GM12878 (cell line): ENCODE data around the gene KIAA1328. TPM values are rescaled to one million over a fixed set of nuclear protein-coding genes. Genes with fewer than 3 reads are reported as not detected.

Source experiments
- ATAC-seq: fragments of 200-7000 bp; cut with Tn5 transposase; 3 replicates; pipeline ENCODE4 v1.9.1; 2020; ENCODE audit warnings: mild to moderate bottlenecking, moderate library complexity
- BruUV-seq: library from RNA; stranded (reverse); fragments of 400-500 nt; replicated peaks from 2 replicates; lab custom pipeline; 2021; lab: Mats Ljungman, UMichigan
- CTCF ChIA-PET: fragments of 300-600 bp; sonication (Branson Sonifier 250); formaldehyde crosslinking; extraction: SDS; loops from one replicate; lab custom pipeline; 2021; ENCODE audit warnings: inconsistent platforms; lab: Yijun Ruan, JAX
- POLR2A ChIA-PET: fragments of 350-600 bp; formaldehyde crosslinking; extraction: SDS; loops from one replicate; lab custom pipeline; 2021; ENCODE audit warnings: inconsistent platforms; lab: Charles Lee
- RAD21 ChIA-PET: fragments of 300-600 bp; sonication (Branson Sonifier 250); formaldehyde crosslinking; loops from one replicate; lab custom pipeline; 2023; ENCODE audit warnings: antibody characterized with exemption; ENCODE audit not compliant: unreplicated experiment; lab: Charles Lee
- SMC1A ChIA-PET: fragments of 300-600 bp; sonication (Branson Sonifier 250); formaldehyde crosslinking; loops from one replicate; lab custom pipeline; 2023; ENCODE audit not compliant: unreplicated experiment, uncharacterized antibody; lab: Charles Lee
- DNase-seq: peaks from one replicate; pipeline ENCODE4 v3.0.0-alpha.2; 2011; ENCODE audit warnings: low read depth, low spot score
- FAIRE-seq: peaks from 3 replicates; lab custom pipeline; 2011; peaks lifted over from hg19 to GRCh38; lab: Jason Lieb, UNC
- H2AFZ ChIP-seq: 2 replicates; pipeline ENCODE4 v1.6.0; 2011; ENCODE audit warnings: low read depth, low read length, control low read depth; ENCODE audit not compliant: control insufficient read depth
- H3K27ac ChIP-seq: 2 replicates; pipeline ENCODE4 v1.5.1; 2011; ENCODE audit warnings: control low read depth; ENCODE audit not compliant: control insufficient read depth, insufficient read depth
- H3K27me3 ChIP-seq, 2 experiments: replicated peaks in 1 of 2; 2 replicates each; pipeline versions ENCODE4 v1.6.0 to v1.6.1; 2011; ENCODE audit warnings: low read length in 1 of 2; ENCODE audit not compliant: control insufficient read depth in 2 of 2, insufficient read depth in 2 of 2
- H3K36me3 ChIP-seq, 2 experiments: 2 replicates each; pipeline ENCODE4 v1.5.1; 2011; ENCODE audit warnings: low read length in 1 of 2; ENCODE audit not compliant: control insufficient read depth in 2 of 2, insufficient read depth in 2 of 2
- H3K4me1 ChIP-seq: 2 replicates; pipeline ENCODE4 v1.6.1; 2011; ENCODE audit warnings: mild to moderate bottlenecking, low read length, moderate library complexity, mixed read lengths; ENCODE audit not compliant: control insufficient read depth, insufficient read depth
- H3K4me2 ChIP-seq: 2 replicates; pipeline ENCODE4 v1.6.0; 2011; ENCODE audit warnings: control low read depth; ENCODE audit not compliant: control insufficient read depth, insufficient read depth
- H3K4me3 ChIP-seq: fragments of 200-600 bp; sonication (generic); 2 replicates; pipeline ENCODE4 v1.5.1; 2016
- H3K79me2 ChIP-seq: 2 replicates; pipeline ENCODE4 v1.6.0; 2011; ENCODE audit warnings: low read length; ENCODE audit not compliant: control insufficient read depth, insufficient read depth
- H3K9ac ChIP-seq: 2 replicates; pipeline ENCODE4 v1.8.0; 2011; ENCODE audit warnings: low read length, control low read depth, mixed read lengths; ENCODE audit not compliant: control insufficient read depth, insufficient read depth
- H3K9me3 ChIP-seq: replicated peaks from 3 replicates; pipeline ENCODE4 v1.5.1; 2011; ENCODE audit warnings: mild to moderate bottlenecking, low read length; ENCODE audit not compliant: control insufficient read depth, insufficient read depth
- H4K20me1 ChIP-seq: 2 replicates; pipeline ENCODE4 v1.6.0; 2011; ENCODE audit not compliant: control insufficient read depth, insufficient read depth
- BACH1 ChIP-seq: fragments of 450-650 bp; IDR thresholded peaks from 2 replicates; pipeline ENCODE4 v1.6.1; 2017; ENCODE audit warnings: mild to moderate bottlenecking, borderline replicate concordance
- JUNB ChIP-seq: IDR thresholded peaks from 2 replicates; pipeline ENCODE4 v1.6.1; 2016; ENCODE audit warnings: antibody characterized with exemption, mild to moderate bottlenecking
- RELA ChIP-seq: fragments of 450-650 bp; IDR thresholded peaks from 2 replicates; pipeline ENCODE4 v1.8.0; 2014; ENCODE audit warnings: borderline replicate concordance; ENCODE audit not compliant: partially characterized antibody
- TCF3 ChIP-seq: IDR thresholded peaks from 2 replicates; pipeline ENCODE4 v1.6.1; 2012; ENCODE audit warnings: low read depth, mild to moderate bottlenecking, low read length, borderline replicate concordance; ENCODE audit not compliant: insufficient read depth
- WGBS: methylation state at CpG from one replicate; pipeline ENCODE4 v1.1.6; 2016; ENCODE audit warnings: low lambda C conversion rate; ENCODE audit not compliant: insufficient replicate concordance, insufficient coverage; ENCODE audit errors: missing lambda C conversion rate; 5-methylcytosine and 5-hydroxymethylcytosine counted together
- in situ Hi-C: fragments of 300-500 bp; cut with MboI; formaldehyde crosslinking; loops from 9 replicates; pipeline ENCODE4 v1.14.3; 2018; ENCODE audit warnings: mixed read lengths
- intact Hi-C: fragments of 100-400 bp; cut with micrococcal nuclease; formaldehyde crosslinking; loops from one replicate; pipeline ENCODE4 v1.14.2; 2022; ENCODE audit not compliant: unreplicated experiment
- polyA plus RNA-seq, 11 experiments: library from polyadenylated mRNA; depleted of rRNA in 4 of 11; unstranded in 6 of 11; stranded (reverse) in 5 of 11; fragments of >200 nt; fragmentation: Nextera tagmentation in 4 of 11; fragmentation: Illumina TruSeq in 1 of 11; extraction: Ambion mirVana in 4 of 11; extraction: Trizol in 1 of 11; gene quantifications; 1 replicate in 1 of 11; 2 replicates in 10 of 11; pipeline versions ENCODE4 v1.2.1 to v1.2.3, GENCODE V29; 2011 to 2016; ENCODE audit warnings: inconsistent platforms in 2 of 11, missing spikeins in 2 of 11, low read depth in 1 of 11
- total RNA-seq, 4 experiments: library from RNA; depleted of rRNA in 3 of 4; stranded (reverse); fragments of >200 nt in 3 of 4; fragmentation: Illumina TruSeq in 1 of 4; extraction: Trizol in 1 of 4; gene quantifications; 2 replicates each; pipeline versions ENCODE4 v1.2.1 to v1.2.3, GENCODE V29; 2013 to 2021
- TF ChIP-seq, protein P1 (sequence below): IDR thresholded peaks from 2 replicates; pipeline ENCODE4 v1.6.1; 2012; ENCODE audit warnings: improper control_type of control experiment, low read depth, low read length; ENCODE audit not compliant: insufficient replicate concordance
- TF ChIP-seq, protein P2 (sequence below): IDR thresholded peaks from 2 replicates; pipeline ENCODE4 v1.6.1; 2011; ENCODE audit warnings: low read depth, mild to moderate bottlenecking, low read length, moderate library complexity, borderline replicate concordance; ENCODE audit errors: extremely low read depth
- TF ChIP-seq, protein P3 (sequence below): fragments of 450-650 bp; formaldehyde crosslinking; IDR thresholded peaks from 2 replicates; pipeline ENCODE4 v1.4.0; 2020; ENCODE audit warnings: mild to moderate bottlenecking, moderate library complexity
- TF ChIP-seq, protein P4 (sequence below): IDR thresholded peaks from 2 replicates; pipeline ENCODE4 v1.6.1; 2012; ENCODE audit warnings: low read depth, low read length, improper control_type of control experiment
- TF ChIP-seq, protein P5 (sequence below): fragments of 450-650 bp; IDR thresholded peaks from 2 replicates; pipeline ENCODE4 v1.6.1; 2016; ENCODE audit warnings: mild to moderate bottlenecking

Gene KIAA1328
- total and polyA plus RNA-seq, 10 of the 15 experiments (the other 5 are each of a cell fraction or from before 2014, with no cell fraction given), result 3.1 to 7.1 (median 4.6) TPM

DNA sequence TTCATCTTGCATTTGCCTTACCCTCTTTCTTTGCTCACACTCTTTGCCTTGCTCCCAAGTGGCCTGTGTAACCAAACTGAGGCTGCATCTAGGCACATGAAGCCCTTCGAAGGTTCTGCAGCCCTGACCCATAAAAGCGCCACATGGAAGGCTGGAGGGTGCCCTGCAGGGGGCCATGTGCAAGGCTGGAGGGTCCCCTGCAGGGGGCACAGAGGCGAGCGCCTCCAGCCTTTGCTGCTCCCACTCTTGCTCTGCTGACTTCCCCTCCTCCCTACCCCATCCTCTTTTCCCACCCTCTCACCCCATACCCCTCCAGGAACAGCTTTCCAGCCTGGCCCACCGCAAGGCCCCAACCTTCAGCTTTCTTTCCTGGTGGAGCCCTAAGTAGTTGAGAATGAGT is 419.4 kb downstream of the KIAA1328 start (continued):
- TF ChIP-seq, protein P1, sequence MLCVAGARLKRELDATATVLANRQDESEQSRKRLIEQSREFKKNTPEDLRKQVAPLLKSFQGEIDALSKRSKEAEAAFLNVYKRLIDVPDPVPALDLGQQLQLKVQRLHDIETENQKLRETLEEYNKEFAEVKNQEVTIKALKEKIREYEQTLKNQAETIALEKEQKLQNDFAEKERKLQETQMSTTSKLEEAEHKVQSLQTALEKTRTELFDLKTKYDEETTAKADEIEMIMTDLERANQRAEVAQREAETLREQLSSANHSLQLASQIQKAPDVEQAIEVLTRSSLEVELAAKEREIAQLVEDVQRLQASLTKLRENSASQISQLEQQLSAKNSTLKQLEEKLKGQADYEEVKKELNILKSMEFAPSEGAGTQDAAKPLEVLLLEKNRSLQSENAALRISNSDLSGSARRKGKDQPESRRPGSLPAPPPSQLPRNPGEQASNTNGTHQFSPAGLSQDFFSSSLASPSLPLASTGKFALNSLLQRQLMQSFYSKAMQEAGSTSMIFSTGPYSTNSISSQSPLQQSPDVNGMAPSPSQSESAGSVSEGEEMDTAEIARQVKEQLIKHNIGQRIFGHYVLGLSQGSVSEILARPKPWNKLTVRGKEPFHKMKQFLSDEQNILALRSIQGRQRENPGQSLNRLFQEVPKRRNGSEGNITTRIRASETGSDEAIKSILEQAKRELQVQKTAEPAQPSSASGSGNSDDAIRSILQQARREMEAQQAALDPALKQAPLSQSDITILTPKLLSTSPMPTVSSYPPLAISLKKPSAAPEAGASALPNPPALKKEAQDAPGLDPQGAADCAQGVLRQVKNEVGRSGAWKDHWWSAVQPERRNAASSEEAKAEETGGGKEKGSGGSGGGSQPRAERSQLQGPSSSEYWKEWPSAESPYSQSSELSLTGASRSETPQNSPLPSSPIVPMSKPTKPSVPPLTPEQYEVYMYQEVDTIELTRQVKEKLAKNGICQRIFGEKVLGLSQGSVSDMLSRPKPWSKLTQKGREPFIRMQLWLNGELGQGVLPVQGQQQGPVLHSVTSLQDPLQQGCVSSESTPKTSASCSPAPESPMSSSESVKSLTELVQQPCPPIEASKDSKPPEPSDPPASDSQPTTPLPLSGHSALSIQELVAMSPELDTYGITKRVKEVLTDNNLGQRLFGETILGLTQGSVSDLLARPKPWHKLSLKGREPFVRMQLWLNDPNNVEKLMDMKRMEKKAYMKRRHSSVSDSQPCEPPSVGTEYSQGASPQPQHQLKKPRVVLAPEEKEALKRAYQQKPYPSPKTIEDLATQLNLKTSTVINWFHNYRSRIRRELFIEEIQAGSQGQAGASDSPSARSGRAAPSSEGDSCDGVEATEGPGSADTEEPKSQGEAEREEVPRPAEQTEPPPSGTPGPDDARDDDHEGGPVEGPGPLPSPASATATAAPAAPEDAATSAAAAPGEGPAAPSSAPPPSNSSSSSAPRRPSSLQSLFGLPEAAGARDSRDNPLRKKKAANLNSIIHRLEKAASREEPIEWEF, result no peak

DNA sequence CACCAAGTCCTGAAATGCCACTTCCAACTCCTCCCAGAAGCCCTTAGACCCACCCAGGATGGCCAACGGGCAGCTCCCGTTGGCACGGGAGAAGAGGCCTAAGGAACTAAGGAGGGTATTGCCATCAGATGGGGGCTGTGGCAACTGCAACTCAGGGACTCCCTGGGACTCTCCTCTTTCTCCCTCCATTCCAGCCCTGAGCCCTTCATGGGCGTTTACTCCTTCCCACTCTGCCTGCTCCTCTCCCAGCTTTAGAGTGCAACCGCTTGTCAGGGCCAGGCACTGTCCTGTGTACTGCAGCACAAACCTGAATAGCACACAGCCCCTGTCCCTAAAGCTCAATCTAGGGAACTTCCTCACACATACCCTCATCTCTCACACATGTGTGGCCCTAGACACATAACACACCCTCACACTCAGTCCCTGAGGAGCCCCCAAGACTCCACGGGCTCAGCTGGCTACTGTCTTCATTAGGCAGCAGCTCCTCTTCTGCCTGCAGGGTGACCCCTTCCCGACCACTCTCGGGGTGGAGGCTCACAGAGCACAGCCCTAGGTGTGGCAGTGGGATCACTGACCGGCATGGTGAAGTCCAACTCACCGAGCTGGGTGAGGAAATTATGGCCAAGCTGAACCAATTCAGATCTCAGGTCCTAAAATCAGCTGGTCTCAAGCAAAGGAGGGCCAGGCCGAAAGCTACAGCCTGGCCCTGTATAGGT is 420.4 kb downstream of the KIAA1328 start:
- Histone ChIP-seq H3K4me2 (no peak overlapping the region), H4K20me1 (no peaks in the 10 kb centered on the region), H3K9me3 (no peaks in the 10 kb centered on the region), H3K9ac (no peak overlapping the region), H3K36me3 (no peaks in the 10 kb centered on the region), H3K27me3 (peaks cover 0 to 6% of the 10 kb centered on the region in 2 experiments; a peak in 3 of 4 replicates), H3K79me2 (no peaks in the 10 kb centered on the region), H3K27ac (no peak overlapping the region), H3K4me3 (no peak overlapping the region), H3K4me1 (no peaks in the 10 kb centered on the region), H2AFZ (no peak overlapping the region)
- no peak for DNase-seq
- ChIA-PET CTCF (no interaction called here), SMC1A (no interaction called here), POLR2A (no interaction called here), RAD21 (no interaction called here)
- BruUV-seq, result no TSS peak
- WGBS, result 14% methylated on average over 11 of the region's 11 CpGs
- in situ Hi-C loops (no loop called here), intact Hi-C loops (no loop called here)
- ATAC-seq, result no peak; the same call in 2 of the 3 replicates
- FAIRE-seq, result no peak
- TF ChIP-seq, protein P2, sequence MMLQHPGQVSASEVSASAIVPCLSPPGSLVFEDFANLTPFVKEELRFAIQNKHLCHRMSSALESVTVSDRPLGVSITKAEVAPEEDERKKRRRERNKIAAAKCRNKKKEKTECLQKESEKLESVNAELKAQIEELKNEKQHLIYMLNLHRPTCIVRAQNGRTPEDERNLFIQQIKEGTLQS, result no peak
- TF ChIP-seq, protein P3, sequence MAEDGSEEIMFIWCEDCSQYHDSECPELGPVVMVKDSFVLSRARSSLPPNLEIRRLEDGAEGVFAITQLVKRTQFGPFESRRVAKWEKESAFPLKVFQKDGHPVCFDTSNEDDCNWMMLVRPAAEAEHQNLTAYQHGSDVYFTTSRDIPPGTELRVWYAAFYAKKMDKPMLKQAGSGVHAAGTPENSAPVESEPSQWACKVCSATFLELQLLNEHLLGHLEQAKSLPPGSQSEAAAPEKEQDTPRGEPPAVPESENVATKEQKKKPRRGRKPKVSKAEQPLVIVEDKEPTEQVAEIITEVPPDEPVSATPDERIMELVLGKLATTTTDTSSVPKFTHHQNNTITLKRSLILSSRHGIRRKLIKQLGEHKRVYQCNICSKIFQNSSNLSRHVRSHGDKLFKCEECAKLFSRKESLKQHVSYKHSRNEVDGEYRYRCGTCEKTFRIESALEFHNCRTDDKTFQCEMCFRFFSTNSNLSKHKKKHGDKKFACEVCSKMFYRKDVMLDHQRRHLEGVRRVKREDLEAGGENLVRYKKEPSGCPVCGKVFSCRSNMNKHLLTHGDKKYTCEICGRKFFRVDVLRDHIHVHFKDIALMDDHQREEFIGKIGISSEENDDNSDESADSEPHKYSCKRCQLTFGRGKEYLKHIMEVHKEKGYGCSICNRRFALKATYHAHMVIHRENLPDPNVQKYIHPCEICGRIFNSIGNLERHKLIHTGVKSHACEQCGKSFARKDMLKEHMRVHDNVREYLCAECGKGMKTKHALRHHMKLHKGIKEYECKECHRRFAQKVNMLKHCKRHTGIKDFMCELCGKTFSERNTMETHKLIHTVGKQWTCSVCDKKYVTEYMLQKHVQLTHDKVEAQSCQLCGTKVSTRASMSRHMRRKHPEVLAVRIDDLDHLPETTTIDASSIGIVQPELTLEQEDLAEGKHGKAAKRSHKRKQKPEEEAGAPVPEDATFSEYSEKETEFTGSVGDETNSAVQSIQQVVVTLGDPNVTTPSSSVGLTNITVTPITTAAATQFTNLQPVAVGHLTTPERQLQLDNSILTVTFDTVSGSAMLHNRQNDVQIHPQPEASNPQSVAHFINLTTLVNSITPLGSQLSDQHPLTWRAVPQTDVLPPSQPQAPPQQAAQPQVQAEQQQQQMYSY (CRISPR knock-in tag), result no peak
- TF ChIP-seq, protein P4, sequence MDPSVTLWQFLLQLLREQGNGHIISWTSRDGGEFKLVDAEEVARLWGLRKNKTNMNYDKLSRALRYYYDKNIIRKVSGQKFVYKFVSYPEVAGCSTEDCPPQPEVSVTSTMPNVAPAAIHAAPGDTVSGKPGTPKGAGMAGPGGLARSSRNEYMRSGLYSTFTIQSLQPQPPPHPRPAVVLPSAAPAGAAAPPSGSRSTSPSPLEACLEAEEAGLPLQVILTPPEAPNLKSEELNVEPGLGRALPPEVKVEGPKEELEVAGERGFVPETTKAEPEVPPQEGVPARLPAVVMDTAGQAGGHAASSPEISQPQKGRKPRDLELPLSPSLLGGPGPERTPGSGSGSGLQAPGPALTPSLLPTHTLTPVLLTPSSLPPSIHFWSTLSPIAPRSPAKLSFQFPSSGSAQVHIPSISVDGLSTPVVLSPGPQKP, result no peak
- no peak for TF ChIP-seq BACH1
- no peak for TF ChIP-seq RELA
- no peak for TF ChIP-seq TCF3
- TF ChIP-seq JUNB, result no peak
- TF ChIP-seq, protein P5, sequence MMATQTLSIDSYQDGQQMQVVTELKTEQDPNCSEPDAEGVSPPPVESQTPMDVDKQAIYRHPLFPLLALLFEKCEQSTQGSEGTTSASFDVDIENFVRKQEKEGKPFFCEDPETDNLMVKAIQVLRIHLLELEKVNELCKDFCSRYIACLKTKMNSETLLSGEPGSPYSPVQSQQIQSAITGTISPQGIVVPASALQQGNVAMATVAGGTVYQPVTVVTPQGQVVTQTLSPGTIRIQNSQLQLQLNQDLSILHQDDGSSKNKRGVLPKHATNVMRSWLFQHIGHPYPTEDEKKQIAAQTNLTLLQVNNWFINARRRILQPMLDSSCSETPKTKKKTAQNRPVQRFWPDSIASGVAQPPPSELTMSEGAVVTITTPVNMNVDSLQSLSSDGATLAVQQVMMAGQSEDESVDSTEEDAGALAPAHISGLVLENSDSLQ, result no peak
